Subcutaneous adipose tissue (tissue), 4 donors: ENCODE results near the gene FKBP5. TPM values are rescaled to one million over a fixed set of nuclear protein-coding genes. Genes with fewer than 3 reads are reported as not detected.

Experiments used
- total RNA-seq, 4 donors: library from RNA; depleted of rRNA; stranded (reverse); fragments of >200 nt; gene quantifications; one replicate each; pipeline ENCODE4 v1.1.0, GENCODE V29; 2016
- TF ChIP-seq, protein P1 (sequence below): fragments of 450-650 bp; IDR thresholded peaks from one replicate; pipeline ENCODE4 v1.5.1; 2016; ENCODE audit warnings: low read depth, mild to moderate bottlenecking, control low read depth, antibody characterized with exemption, moderate library complexity

FKBP5 gene
- total RNA-seq, 4 donors from 2014 or later: 332 to 758 (median 703) TPM

- TF ChIP-seq, protein P1, sequence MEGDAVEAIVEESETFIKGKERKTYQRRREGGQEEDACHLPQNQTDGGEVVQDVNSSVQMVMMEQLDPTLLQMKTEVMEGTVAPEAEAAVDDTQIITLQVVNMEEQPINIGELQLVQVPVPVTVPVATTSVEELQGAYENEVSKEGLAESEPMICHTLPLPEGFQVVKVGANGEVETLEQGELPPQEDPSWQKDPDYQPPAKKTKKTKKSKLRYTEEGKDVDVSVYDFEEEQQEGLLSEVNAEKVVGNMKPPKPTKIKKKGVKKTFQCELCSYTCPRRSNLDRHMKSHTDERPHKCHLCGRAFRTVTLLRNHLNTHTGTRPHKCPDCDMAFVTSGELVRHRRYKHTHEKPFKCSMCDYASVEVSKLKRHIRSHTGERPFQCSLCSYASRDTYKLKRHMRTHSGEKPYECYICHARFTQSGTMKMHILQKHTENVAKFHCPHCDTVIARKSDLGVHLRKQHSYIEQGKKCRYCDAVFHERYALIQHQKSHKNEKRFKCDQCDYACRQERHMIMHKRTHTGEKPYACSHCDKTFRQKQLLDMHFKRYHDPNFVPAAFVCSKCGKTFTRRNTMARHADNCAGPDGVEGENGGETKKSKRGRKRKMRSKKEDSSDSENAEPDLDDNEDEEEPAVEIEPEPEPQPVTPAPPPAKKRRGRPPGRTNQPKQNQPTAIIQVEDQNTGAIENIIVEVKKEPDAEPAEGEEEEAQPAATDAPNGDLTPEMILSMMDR: no peak
Observed at GRCh38 chr6:35583893-35584688, 104.6 kb downstream of the FKBP5 start.

DNA sequence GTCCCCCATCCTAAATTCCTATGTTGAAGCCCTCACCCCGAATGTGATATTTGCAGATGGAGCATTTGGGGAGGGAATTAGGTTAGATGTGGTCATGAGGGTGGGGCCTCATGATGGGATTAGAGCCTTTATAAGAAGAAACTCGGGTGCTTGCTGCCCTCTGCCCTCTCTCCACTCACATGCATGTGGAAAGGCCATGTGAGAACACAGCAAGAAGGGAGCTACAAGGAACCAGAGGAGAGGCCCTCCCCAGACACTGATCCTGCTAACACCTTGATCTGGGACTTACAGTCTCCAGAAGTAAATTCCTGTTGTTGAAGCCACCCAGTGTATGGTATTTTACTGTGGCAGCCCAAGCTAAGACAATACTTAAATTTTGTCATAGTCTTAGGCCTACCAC, 106.4 kb downstream of the FKBP5 start:
- TF ChIP-seq, protein P1: no peak

DNA sequence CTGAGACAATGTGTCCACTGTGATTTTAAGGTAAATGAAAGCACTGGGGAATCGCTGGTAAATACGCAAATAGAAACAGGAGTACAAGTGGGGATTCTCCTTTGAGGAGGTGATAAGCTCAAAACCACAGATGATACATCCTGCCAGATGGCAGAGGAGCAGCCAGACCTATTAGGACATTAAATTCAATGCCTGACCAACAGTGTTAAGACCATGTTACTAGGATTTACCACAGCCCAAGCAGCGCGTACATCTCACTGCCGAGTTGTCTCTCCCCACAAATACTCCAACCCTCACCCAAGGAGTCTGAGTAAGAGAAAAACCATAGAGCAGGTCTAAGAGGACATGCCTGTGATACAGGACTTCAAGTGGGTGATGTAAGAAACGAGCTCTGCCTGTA, 107.1 kb downstream of the FKBP5 start:
- TF ChIP-seq, protein P1: no peak

GRCh38 chr6:35580836-35581235, 107.9 kb downstream of the FKBP5 start:
- TF ChIP-seq, protein P1: no peak

- TF ChIP-seq, protein P1: no peak
Observed at GRCh38 chr6:35576682-35577081, 112.0 kb downstream of the FKBP5 start.

- TF ChIP-seq, protein P1: no peak
Observed at GRCh38 chr6:35573495-35574110, 115.1 kb downstream of the FKBP5 start.

- TF ChIP-seq, protein P1: no peak
Observed at GRCh38 chr6:35569011-35569461, 119.7 kb downstream of the FKBP5 start.
